Esophagus squamous epithelium (tissue), 4 donors: ENCODE results near the gene TUBB6.

Experiments
- CTCF ChIP-seq, 6 experiments: fragments of 450-650 bp in 4 of 6; fragments of 200-600 bp in 2 of 6; sonication (generic) in 2 of 6; IDR thresholded peaks; one replicate each; pipeline ENCODE4 v1.5.1; 2016 to 2019; ENCODE audit warnings: antibody characterized with exemption in 6 of 6, mild to moderate bottlenecking in 4 of 6, moderate library complexity in 4 of 6
- POLR2A ChIP-seq, 4 donors: fragments of 450-650 bp; IDR thresholded peaks; one replicate each; pipeline ENCODE4 v1.6.1; 2017; ENCODE audit warnings: antibody characterized with exemption in 4 of 4, mild to moderate bottlenecking in 4 of 4, moderate library complexity in 3 of 4

DNA sequence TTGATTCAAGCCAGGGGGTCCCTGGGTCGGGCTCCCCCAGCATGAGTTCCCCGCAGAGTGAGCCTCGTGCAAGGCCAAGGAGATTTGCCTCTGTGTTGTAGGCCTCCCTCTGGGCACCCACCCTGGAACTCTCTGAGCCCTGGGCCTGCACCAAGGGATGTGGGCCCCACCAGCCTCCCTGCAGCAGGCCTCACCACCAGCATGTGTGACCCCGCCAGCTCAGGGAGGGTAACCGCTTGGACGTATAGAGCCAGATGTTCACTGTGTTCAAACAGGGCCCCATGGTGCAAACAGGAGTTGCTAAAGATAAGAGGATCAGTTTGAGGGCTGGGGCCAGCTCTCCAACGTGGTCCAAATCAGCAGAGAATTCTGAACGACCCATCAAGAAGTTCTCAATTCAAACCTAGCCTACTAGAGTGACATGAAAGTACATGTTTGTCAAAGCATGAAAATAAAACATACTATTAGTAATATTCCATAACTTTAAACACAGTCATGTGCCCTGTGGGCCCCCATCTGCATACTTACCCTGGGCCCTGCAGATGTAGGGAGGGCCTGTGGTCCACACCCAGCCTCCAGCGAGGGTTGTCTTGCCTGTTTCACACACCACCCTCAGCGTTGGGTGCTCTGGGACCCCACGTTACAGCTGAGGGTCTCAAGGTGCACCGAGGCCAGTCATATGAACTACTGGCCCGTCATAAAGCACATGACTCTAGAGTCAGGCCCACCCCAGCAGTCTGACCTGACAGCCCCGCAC, 5.5 kb upstream of the TUBB6 start:
- TF ChIP-seq CTCF (IDR thresholded peaks at IDR 0.05) (no peak), POLR2A (IDR thresholded peaks at IDR 0.05) (no peak)
